Dermis blood vessel endothelial cell (primary cell): ENCODE results near the gene PPP2R5B. TPM values are rescaled to one million over a fixed set of nuclear protein-coding genes. Genes with fewer than 3 reads are reported as not detected.

ENCODE experiments used
- DNase-seq: peaks from one replicate; pipeline ENCODE4 v3.0.0; 2010
- total RNA-seq: library from RNA; depleted of rRNA; stranded (reverse); fragments of >200 nt; gene quantifications from 2 replicates; pipeline ENCODE4 v1.2.3, GENCODE V29; 2014

PPP2R5B gene
- total RNA-seq = 14.1 and 15.0 TPM in 2 replicates

DNA sequence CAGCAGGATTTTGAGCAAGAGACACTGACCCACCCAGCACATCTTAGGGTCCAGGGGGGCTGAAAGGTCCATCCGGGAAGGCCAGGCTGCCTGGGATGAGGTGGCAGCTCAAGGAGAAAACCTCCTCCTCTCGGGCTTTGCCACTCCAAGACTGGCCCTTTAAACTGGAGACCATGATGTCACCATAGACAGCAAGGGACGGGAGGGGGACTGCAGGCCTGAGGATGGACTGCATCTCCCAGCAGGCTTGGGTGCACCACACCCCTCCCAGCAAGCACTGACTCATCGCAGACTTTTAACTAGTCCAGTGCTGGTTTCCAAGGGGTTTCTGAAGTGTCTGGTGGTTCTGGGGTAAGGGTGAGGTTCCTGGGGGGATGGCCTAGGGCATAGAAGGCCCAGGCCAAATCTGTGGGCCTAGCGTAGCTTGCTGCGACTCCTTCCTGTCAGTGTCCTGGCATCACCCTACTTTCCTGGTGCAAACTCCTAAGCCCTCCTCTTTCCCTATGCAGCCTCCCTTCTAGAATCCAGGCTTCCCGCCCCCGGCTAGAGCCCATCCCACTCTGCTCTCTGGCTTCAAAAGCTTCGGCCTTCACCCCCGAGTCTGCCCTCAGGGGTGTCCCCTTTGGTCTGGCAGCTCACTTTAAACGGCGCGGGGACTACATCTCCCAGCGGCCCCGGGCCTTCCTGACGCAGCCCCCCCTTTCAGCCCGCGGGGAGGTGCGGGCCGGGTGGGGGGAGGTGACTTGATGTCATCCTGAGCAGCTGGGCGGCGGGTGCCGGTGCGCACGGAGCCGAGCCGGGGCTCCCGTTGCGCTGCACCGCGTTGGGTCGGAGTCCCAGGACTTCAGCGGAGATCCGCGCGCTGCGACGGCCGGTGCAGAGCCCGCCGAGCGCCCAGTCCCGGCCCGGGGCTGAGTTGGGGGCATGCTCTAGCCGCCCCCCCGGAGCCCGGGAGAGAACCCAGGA, at the start of gene PPP2R5B:
TSS of gene PPP2R5B (plus strand) at position 746 of the 966 bp plus-strand sequence. CDS start 1,046 bp downstream, outside the sequence.
- peak; percentile 94 for DNase-seq

GRCh38 chr11:64875369-64876228, 48.9 kb upstream of the PPP2R5B start:
- DNase-seq = no peak

GRCh38 chr11:64876229-64876750, 48.2 kb upstream of the PPP2R5B start:
- DNase-seq = no peak

- peak; percentile 35 for DNase-seq
Observed at GRCh38 chr11:64876835-64877341, 47.6 kb upstream of the PPP2R5B start.

DNA sequence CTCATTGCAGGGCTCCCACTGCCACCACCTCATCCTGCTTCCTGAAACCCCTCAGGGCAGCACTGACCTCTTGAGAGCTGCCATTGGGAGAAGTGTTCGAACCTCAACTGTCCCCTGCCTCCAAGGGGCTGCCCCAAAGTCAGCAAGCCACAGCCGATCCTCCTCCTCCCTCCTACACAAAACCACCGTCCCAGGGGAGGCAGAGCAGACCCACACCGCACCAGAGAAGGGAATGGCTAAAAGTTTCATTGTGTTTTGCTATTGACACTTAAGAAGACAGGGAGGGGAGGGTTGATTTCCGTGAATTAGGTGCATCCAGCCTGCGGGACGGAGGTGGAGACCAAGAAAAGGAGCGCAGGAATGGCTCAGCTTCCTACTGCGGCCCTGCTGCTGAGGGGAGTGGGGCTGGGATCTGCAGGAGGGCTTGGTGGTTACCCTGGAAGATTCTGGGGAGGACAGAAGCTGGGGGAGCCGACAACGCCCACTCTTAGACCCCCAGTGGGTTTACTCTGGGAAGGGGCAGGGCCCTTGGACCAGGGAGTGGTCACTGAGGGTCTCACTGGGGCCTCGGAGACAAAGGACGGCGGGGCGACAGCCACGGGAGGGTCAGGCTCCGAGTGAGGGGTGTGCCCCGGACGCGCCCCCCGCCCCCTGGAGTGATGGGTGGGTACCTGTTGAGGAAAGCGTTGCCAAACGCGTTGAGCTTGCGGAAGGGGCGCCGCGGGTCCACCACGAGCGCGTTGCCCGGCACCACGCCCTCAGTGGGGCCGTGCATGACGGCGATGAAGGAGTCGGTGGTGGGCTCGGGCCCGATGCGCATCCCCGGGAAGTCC, 46.9 kb upstream of the PPP2R5B start:
- DNase-seq = no peak

DNA sequence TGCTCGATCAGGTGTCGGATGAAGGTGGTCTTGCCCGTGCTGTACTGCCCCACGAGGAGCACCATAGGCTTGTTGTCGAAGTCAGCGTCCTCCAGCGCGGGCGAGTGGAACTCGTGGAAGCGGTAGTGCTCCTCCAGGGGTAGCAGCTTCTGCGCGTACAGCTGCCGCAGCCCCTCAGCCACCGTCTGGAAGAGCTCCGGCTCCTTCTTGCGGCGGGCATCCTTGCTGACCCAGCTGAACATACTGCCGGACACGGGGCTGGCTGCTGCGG, 46.3 kb upstream of the PPP2R5B start:
- DNase-seq = no peak

- peak; percentile 98 for DNase-seq
Observed at GRCh38 chr11:64878494-64879243, 45.8 kb upstream of the PPP2R5B start, which contains the start of gene EHD1. Gene EHD1, minus strand, starts transcription at chr11:64878621. Its CDS starts 157 bp downstream, at chr11:64878464.

- DNase-seq = peak; percentile 33
Observed at GRCh38 chr11:64879244-64879900, 45.1 kb upstream of the PPP2R5B start.

DNA sequence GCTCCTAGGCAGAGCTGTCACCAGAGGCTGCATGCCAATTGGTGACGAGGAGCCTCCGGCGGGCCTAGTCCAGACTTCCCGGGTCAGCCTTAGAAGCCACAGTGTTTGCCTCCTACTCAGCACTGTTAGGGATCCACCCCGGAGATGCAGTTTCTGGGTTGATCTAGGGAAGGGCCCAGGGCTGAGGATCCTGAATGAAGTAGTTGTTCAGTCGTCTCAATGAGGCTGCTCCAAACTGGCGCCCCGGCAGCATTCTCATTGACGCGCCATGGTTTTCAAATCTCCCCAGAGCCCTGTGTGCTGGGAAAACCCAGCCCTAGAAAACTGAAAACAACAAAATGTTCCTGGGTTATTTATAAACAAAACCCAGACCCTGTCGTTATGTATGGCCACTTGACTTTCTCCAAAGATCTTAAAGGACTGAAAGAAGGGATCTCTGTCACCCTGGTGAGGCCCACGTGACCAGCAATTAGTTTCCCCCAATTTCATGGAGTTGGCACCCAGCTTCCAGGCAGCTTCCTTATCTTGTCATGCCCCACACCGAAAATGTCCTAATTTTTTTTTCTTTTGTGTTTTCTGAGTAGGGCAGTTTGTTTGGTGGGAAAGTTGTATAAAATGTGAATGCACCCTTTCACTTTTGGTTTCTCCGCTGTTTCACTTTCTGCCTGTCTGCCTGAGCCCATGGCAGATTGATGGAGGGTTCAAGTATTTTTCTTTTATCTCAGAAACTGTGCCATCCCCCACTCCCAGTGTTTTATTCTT, 44.1 kb upstream of the PPP2R5B start:
- DNase-seq = no peak

DNA sequence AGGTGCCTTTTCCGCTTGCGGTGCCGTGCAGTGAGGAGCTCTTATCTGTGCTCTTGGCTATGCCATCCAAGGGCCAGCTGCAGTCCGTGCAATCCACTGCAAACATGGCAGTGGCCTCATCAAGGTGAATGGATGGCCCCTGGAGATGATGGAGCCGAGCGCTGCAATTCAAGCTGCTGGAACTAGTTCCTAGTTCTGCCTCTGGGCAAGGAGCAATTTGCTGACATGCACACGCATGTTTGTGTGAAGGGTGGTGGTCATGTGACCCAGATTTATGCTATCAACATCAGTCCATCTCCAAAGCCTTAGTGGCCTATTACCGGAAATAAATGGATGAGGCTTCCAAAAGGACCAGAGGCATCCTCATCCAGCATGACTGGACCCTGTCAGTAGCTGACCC, 43.0 kb upstream of the PPP2R5B start:
- DNase-seq = no peak

DNA sequence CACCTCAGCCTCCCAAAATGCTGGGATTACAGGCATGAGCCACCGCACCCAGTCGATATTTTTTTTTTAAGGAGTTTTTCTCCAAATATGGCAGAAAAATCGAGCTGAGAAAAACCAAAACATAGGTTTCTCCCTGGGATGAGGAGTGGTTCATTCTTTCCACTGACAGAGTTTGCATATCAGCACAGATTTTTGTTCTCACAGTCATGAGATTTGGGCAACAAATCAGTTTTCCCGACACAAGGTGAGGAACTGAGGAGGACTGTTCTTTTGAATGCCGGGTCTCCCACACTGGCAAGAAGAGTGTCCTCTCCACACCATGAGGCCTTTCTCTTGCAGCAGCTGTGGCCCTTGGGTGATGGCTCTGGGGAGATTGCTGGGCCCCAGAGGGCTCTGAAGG, 42.2 kb upstream of the PPP2R5B start:
- no peak for DNase-seq

GRCh38 chr11:64883575-64883974, 40.9 kb upstream of the PPP2R5B start:
- DNase-seq = no peak

GRCh38 chr11:64884019-64884418, 40.5 kb upstream of the PPP2R5B start:
- no peak for DNase-seq

- peak; percentile 73 for DNase-seq
Observed at GRCh38 chr11:64885367-64886286, 38.9 kb upstream of the PPP2R5B start.

DNA sequence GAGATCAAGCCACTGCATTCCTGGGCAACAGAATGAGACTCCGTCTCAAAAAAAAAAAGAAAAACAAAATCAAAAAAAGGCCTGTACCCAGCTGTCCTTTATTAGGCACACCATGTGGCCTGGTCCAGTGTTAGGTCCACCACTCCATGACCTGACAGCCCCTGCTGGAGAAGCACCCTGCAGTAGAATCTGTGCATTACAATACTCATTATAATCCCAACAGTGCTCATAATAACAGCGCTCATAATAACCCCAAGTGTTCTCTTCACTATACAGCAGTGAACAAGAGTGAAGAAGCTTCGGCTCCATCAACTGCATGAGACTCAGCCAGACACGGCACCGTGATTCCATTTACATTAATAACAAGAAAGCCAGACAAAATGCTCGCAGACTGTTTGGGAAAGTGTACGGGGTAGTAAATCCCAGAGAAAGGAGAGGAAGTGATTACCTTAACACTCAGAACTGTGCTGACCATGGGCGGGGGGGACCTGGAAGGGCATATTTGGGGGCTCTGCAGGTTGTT, 37.2 kb upstream of the PPP2R5B start:
- no peak for DNase-seq

- peak; percentile 78 for DNase-seq
Observed at GRCh38 chr11:64887757-64888405, 36.6 kb upstream of the PPP2R5B start.

- no peak for DNase-seq
Observed at GRCh38 chr11:64888406-64888728, 36.1 kb upstream of the PPP2R5B start.
